Stimulated activated CD8-positive, alpha-beta memory T cell treated with anti-CD3 and anti-CD28 coated beads, Interleukin-12 subunit alpha, Interleukin-12 subunit beta, amount 100 ng/mL, for 1 hour (primary cell): ENCODE data around the gene MYRFL.
"Not testable (repeated sequence)": the region's sequence is repeated elsewhere in the genome, so short reads cannot be mapped to it uniquely, and the experiment has no call there.

Experiments
- DNase-seq: peaks from one replicate; pipeline ENCODE4 v3.0.0-alpha.2; 2020; ENCODE audit warnings: low read depth

The MYRFL gene

DNA sequence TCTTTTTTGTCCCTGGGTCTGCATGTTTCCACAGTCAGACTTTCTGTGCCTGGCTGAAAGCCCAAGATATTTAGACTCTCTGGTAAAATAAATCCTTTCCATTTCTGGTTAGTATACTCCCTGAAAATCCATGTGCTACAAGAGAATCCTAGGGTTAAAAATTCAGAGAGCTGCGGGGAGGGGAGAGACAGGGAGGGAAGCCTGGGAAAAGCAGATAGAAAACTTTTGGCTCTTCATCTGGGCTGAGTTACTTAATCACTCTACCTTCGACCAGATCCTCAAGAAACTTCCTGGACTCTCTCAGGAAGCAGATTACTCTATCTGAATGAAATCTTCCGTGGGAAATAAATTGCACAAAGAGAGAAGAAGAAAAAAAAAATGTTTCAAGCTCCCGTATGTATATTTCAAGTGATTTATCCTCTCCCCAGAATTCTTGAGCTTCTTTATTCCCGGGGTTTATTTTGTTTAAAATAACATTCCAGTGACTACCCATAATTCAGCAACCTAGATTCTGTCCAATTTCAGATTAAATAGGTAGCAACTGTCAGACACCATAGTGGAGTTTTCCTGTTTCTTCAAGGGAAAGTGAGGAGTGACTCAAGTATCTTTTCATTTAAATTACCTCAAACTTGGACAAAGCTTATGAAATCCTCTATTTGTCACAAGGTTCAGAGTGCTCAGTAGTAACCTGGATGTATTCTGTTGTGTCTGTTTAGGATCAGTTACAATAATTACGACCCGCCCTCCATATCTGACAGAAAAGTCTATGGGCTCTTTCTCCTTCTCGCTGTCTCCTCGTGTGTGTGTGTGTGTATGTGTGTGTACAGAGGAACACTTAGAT is 163.7 kb downstream of the MYRFL start:
- no peak for DNase-seq

GRCh38 chr12:69991690-69992288 is 166.8 kb downstream of the MYRFL start:
- no peak for DNase-seq

GRCh38 chr12:69993433-69993832 is 168.4 kb downstream of the MYRFL start:
- DNase-seq: no peak

DNA sequence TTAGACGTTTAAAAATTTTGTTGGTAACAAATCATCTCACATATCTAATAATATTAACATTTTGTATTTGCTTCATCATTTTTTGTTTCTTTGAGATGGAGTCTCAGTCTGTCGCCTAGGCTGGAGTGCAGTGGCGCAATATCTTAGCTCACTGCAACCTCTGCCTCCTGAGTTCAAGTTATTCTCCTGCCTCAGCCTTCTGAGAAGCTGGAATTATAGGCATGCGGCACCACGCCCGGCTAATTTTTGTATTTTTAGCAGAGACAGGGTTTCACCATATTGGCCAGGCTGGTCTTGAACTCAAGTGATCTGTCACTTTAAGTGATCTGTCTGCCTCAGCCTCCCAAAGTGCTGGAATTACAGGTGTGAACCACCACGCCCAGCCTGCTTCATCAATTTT is 169.1 kb downstream of the MYRFL start:
- DNase-seq: not testable (repeated sequence)

GRCh38 chr12:69994724-69995173 is 169.7 kb downstream of the MYRFL start:
- DNase-seq: no peak

DNA sequence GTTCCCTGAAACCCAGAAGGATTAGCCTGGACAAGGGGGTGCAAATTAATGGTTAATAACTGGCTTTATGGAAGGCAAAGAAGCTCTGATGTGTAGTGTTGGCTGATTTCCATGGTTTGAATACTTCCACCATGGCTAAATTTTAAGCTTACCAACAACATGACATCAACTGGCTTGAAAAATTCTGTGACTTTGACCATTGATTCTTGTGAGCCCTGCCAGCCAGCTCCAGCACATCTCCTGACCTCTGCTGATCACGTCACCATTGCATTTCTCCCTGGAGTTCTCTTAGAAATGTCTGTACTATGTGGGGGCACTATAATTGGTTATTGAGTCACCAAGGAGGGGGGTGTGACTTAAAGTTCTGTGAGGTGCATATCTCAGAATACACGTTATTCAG is 171.2 kb downstream of the MYRFL start:
- DNase-seq: no peak

DNA sequence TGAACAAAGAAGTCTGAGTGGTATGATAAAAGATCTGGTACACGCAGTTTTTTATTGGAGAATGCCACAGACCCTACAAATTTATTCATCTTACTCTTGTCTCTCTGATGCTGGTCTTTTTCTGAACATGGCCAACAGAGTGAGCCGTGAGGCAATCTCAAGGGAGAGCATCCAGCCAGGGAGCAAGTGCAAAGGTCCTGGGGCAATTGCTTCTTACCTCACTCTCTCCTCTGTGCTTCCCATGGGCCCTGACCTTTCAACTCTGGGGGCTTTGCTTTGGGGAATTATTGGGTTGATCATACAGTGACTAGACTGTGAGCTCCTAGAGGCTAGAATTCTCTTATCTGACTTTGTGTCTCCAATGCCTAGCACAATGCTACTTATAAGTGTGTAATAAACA is 171.7 kb downstream of the MYRFL start:
- no peak for DNase-seq

- no peak for DNase-seq
Measured at GRCh38 chr12:69998011-69998410, 173.0 kb downstream of the MYRFL start.

DNA sequence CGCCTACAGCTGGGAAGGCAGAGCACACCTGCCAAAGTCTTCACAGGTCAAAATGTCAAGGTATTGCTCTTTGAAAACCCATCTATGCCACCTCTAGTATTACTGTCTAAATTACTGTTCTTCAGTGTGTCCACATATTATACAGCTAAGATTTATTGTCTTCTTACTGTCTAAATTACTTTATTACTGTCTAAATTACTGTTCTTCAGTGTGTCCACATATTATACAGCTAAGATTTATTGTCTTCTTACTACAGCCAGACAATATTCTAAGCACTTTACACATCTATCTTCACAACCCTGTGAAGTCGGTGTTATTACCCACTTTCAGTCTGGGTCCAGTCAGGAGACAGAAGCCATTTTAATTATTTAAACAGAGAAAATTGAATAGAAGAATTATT is 173.9 kb downstream of the MYRFL start:
- DNase-seq: no peak

GRCh38 chr12:69999561-69999960 is 174.5 kb downstream of the MYRFL start:
- no peak for DNase-seq

DNA sequence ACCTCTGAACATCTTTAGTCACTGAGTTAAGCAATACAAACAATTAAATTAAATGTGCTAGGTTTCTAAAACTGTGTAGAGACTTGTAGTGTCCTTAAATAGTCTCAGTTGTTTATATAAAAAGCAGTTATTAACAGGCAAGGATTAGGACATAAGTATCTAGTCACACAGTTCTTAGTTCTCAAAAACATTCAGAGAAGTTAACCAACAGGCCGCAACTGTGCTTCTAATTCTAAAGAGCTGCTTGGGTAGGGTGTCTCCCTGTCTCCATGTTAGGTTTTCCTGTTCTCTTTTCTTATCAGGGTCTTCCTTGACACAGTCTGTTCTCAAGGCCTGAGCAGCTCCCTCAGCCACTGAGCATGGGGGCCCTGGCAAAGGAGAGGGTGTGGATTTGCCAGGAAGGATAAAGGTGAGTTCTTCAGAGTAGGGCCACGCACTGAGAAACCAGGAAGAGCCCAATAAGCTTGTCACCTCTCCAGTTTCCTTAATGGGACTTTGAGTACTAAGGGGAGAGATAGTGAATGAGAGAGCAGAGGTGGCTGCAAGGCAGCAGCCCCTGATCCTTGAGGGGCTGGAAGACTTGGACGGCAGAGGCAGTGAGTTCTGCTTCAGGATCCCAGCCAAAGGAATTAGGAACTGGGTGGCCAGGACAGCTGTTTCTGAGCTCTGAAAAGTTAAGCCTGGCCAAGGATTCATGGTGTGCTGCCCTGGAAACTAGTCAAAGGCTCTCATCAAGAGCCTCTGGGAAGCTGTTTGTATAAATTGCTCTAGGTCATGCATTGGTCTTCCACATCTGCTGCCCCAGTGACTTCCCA is 177.3 kb downstream of the MYRFL start:
- DNase-seq: no peak

GRCh38 chr12:70002912-70003255 is 177.9 kb downstream of the MYRFL start:
- no peak for DNase-seq

DNA sequence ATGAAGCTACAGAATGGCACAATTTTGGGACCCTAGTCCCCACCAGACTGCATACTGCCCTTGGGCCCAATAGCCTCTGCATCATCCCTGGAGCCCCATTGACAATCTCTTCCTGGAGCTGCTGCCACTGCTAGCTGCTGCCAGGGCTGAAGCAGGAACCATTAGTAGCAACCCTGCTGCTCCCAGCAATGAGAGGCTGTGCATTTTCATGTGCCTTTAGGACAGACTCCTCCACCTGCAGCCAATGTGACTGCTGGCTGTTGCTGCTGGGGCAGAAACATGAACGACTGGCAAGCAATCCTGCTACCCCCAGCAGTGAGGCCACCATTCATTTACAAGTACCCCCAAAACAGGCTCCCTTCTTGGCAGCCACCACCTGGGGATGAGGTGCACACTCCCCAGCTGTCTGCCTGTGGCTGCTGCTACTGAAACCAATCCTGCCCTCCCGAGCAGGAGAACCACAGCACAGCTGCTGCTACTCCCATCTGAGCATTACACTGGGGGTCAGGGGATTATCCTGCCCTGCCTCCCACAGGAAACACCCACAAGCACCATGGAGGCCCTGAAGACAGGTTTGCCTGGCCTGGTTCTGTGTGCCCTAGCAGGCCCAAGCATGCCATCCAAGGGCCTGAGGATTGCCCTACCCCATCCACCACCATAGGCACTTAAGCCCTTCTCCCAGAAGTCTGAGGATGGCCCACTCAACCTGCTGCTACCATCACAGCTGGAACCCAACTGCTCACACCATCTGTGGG is 181.0 kb downstream of the MYRFL start:
- no peak for DNase-seq

DNA sequence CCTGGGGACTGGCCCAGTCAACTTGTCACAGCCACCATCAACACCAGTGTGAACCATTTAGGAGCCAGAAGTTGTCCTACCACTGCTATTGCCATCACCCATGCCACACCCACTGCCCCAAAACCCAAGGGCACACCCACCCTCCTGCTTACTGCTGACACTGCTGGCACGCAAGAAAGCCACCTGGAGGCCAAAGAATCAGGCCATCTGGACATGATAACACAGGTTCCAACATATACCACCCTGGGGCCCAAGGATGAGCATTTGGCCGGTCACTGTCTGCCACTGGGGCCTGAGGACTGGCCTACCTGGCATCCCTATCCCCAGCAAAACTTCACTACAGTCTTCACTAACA is 181.6 kb downstream of the MYRFL start:
- DNase-seq: no peak

GRCh38 chr12:70007687-70008086 is 182.7 kb downstream of the MYRFL start:
- DNase-seq: no peak
